Panc1 (cell line): Measurements from ENCODE around the gene GNG10. TPM values are rescaled to one million over a fixed set of nuclear protein-coding genes. Genes with fewer than 3 reads are reported as not detected.

Experiments used
- ATAC-seq: fragments of 200-7000 bp; cut with Tn5 transposase; 2 replicates; pipeline ENCODE4 v1.9.1; 2020; ENCODE audit warnings: mild to moderate bottlenecking, moderate library complexity
- BruUV-seq: library from RNA; stranded (reverse); fragments of 400-500 nt; replicated peaks from 2 replicates; lab custom pipeline; 2021; lab: Mats Ljungman, UMichigan
- CTCF ChIA-PET: fragments of 300-600 bp; sonication (Branson Sonifier 250); formaldehyde crosslinking; loops from one replicate; lab custom pipeline; 2022; ENCODE audit warnings: antibody characterized with exemption; lab: Charles Lee
- POLR2A ChIA-PET: fragments of 300-600 bp; sonication (Branson Sonifier 250); formaldehyde crosslinking; loops from one replicate; lab custom pipeline; 2022; ENCODE audit warnings: antibody characterized with exemption; lab: Charles Lee
- DNase-seq: peaks from one replicate; pipeline ENCODE4 v3.0.0-alpha.2; 2010; ENCODE audit warnings: low read depth, low spot score
- H3K27ac ChIP-seq: 2 replicates; pipeline ENCODE4 v1.5.1; 2011; ENCODE audit warnings: mild to moderate bottlenecking, low read length, inconsistent platforms
- H3K27me3 ChIP-seq: fragments of 200-500 bp; sonication (Bioruptor generic); 2 replicates; pipeline ENCODE4 v1.6.0; 2014; ENCODE audit warnings: low read length, inconsistent platforms; ENCODE audit not compliant: control insufficient read depth, insufficient read depth
- H3K36me3 ChIP-seq: fragments of 200-500 bp; sonication (Bioruptor generic); 2 replicates; pipeline ENCODE4 v1.5.1; 2014; ENCODE audit warnings: inconsistent platforms, mild to moderate bottlenecking, low read length, moderate library complexity; ENCODE audit not compliant: control insufficient read depth, insufficient read depth
- H3K4me1 ChIP-seq: 2 replicates; pipeline ENCODE4 v1.5.1; 2011; ENCODE audit warnings: inconsistent platforms, mild to moderate bottlenecking, low read length, moderate library complexity; ENCODE audit not compliant: control insufficient read depth, insufficient read depth
- H3K4me3 ChIP-seq, 2 experiments: 2 replicates each; pipeline ENCODE4 v1.5.1; 2011 to 2012; ENCODE audit warnings: low read depth in 2 of 2, low read length in 2 of 2, mild to moderate bottlenecking in 2 of 2, inconsistent platforms in 1 of 2, moderate library complexity in 1 of 2
- H3K9me3 ChIP-seq: fragments of 200-500 bp; sonication (Bioruptor generic); 2 replicates; pipeline ENCODE4 v1.5.1; 2014; ENCODE audit warnings: low read depth, mild to moderate bottlenecking, inconsistent platforms, low read length, moderate library complexity; ENCODE audit not compliant: control insufficient read depth, insufficient read depth
- POLR2AphosphoS5 ChIP-seq: IDR thresholded peaks from 2 replicates; pipeline ENCODE4 v1.6.1; 2012; ENCODE audit warnings: mild to moderate bottlenecking, low read depth, low read length, moderate library complexity
- SIN3A ChIP-seq: IDR thresholded peaks from 2 replicates; pipeline ENCODE4 v1.6.1; 2012; ENCODE audit warnings: low read depth, mild to moderate bottlenecking, low read length, moderate library complexity, borderline replicate concordance; ENCODE audit not compliant: insufficient read depth
- TCF7L2 ChIP-seq: IDR thresholded peaks from 2 replicates; pipeline ENCODE4 v1.6.1; 2011; ENCODE audit warnings: mild to moderate bottlenecking, low read depth, low read length, inconsistent platforms
- in situ Hi-C: cut with HindIII; loops from 2 replicates; pipeline ENCODE4 v1.10.0; 2016; ENCODE audit warnings: low sequenced_read_pairs, low pct_unique_long_range_greater_than_20kb
- intact Hi-C: fragments of 100-400 bp; cut with micrococcal nuclease; formaldehyde crosslinking; loops from one replicate; pipeline ENCODE4 v1.10.0; 2022; ENCODE audit not compliant: unreplicated experiment
- total RNA-seq: library from RNA; stranded (reverse); gene quantifications from one replicate; pipeline ENCODE4 v1.2.1, GENCODE V29; 2021; ENCODE audit not compliant: unreplicated experiment
- TF ChIP-seq, protein P1 (sequence below): fragments of 450-650 bp; IDR thresholded peaks from 2 replicates; pipeline ENCODE4 v1.5.1; 2017; ENCODE audit warnings: mild to moderate bottlenecking
- TF ChIP-seq, protein P2 (sequence below), 2 experiments: IDR thresholded peaks; 2 replicates each; pipeline ENCODE4 v1.6.1; 2011 to 2012; ENCODE audit warnings: low read depth in 2 of 2, control low read depth in 1 of 2, low read length in 1 of 2, mild to moderate bottlenecking in 1 of 2, moderate library complexity in 1 of 2; ENCODE audit not compliant: insufficient read depth in 1 of 2

The GNG10 gene
- total RNA-seq, 1 experiment from 2014 or later = 40.0 TPM

DNA sequence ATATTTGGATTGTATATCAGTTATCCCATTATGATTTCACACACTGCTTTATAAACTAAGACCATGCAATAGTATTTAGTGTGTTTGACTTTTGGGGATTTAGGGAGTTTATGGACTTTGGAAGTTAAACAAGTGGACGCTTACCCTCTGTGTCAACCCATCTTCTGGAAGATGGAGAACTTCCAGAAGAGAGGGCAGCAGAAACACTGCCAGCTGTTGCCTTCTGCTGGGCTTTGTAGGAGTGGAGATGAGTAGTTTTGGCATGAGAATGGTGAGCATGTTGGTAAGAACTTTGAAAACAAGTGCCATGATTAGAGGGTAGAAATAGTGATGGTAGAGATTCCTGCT, 28.0 kb upstream of the GNG10 start:
- Histone ChIP-seq H3K4me1 (peaks cover 12% of the 10 kb centered on the region), H3K27ac (no peak overlapping the region), H3K4me3 (peak overlapping the region; percentile 77 to 86; a peak in 3 of 4 replicates), H3K9me3 (no peaks in the 10 kb centered on the region), H3K27me3 (no peaks in the 10 kb centered on the region), H3K36me3 (peaks cover 4% of the 10 kb centered on the region; the same call in 1 of the 2 replicates)
- ATAC-seq = no peak
- intact Hi-C loops = no loop called here
- TF ChIP-seq, protein P1, sequence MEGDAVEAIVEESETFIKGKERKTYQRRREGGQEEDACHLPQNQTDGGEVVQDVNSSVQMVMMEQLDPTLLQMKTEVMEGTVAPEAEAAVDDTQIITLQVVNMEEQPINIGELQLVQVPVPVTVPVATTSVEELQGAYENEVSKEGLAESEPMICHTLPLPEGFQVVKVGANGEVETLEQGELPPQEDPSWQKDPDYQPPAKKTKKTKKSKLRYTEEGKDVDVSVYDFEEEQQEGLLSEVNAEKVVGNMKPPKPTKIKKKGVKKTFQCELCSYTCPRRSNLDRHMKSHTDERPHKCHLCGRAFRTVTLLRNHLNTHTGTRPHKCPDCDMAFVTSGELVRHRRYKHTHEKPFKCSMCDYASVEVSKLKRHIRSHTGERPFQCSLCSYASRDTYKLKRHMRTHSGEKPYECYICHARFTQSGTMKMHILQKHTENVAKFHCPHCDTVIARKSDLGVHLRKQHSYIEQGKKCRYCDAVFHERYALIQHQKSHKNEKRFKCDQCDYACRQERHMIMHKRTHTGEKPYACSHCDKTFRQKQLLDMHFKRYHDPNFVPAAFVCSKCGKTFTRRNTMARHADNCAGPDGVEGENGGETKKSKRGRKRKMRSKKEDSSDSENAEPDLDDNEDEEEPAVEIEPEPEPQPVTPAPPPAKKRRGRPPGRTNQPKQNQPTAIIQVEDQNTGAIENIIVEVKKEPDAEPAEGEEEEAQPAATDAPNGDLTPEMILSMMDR = no peak
- BruUV-seq = no TSS peak
- CTCF ChIA-PET = no interaction called here
- in situ Hi-C loops = no loop called here
- POLR2A ChIA-PET = no interaction called here
- DNase-seq = no peak

DNA sequence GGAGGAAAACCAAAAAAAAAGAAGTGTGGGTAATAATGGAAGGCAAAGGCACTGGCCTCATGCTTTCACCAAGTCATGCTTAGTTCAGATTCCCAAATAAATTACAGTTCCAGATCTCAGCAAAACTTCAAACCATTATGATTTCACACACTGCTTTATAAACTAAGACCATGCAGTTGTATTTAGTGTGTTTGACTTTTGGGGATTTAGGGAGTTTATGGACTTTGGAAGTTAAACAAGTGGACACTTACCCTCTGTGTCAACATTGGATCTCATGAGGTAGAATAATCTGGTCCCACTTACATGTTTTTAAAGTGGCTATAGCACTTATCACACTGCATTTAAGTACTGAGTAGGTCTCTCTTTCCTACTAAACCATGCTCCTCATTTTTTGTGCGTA, 26.5 kb upstream of the GNG10 start:
- no peak for DNase-seq
- Histone ChIP-seq H3K9me3 (no peaks in the 10 kb centered on the region), H3K4me1 (peaks cover 15% of the 10 kb centered on the region), H3K36me3 (peaks cover 4% of the 10 kb centered on the region; the same call in 1 of the 2 replicates), H3K4me3 (no peak overlapping the region), H3K27me3 (no peaks in the 10 kb centered on the region), H3K27ac (no peak overlapping the region)
- intact Hi-C loops = no loop called here
- no TSS peak for BruUV-seq
- in situ Hi-C loops = no loop called here
- ChIA-PET CTCF (no interaction called here), POLR2A (no interaction called here)
- ATAC-seq = no peak
- TF ChIP-seq, protein P2, sequence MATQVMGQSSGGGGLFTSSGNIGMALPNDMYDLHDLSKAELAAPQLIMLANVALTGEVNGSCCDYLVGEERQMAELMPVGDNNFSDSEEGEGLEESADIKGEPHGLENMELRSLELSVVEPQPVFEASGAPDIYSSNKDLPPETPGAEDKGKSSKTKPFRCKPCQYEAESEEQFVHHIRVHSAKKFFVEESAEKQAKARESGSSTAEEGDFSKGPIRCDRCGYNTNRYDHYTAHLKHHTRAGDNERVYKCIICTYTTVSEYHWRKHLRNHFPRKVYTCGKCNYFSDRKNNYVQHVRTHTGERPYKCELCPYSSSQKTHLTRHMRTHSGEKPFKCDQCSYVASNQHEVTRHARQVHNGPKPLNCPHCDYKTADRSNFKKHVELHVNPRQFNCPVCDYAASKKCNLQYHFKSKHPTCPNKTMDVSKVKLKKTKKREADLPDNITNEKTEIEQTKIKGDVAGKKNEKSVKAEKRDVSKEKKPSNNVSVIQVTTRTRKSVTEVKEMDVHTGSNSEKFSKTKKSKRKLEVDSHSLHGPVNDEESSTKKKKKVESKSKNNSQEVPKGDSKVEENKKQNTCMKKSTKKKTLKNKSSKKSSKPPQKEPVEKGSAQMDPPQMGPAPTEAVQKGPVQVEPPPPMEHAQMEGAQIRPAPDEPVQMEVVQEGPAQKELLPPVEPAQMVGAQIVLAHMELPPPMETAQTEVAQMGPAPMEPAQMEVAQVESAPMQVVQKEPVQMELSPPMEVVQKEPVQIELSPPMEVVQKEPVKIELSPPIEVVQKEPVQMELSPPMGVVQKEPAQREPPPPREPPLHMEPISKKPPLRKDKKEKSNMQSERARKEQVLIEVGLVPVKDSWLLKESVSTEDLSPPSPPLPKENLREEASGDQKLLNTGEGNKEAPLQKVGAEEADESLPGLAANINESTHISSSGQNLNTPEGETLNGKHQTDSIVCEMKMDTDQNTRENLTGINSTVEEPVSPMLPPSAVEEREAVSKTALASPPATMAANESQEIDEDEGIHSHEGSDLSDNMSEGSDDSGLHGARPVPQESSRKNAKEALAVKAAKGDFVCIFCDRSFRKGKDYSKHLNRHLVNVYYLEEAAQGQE (IDR thresholded peaks at IDR 0.05; ENCODE audit: insufficient read depth in 1 of 2, low read depth in 2 of 2, low read length in 1 of 2) = no peak
- TF ChIP-seq, protein P1 = no peak
- TF ChIP-seq POLR2AphosphoS5 (no peak), SIN3A (no peak), TCF7L2 (no peak)
